ENCODE results near the gene C9orf78.

The C9orf78 gene

GRCh38 chr9:129832982-129833381 is 2.1 kb downstream of the C9orf78 start:
- Mint-ChIP-seq H3K4me3 (peak overlapping the region; percentile 98 to 100 (median 99)), H3K36me3 (ENCODE audit: low read depth) (peaks cover 34% of the 10 kb centered on the region), H3K27ac (no peak overlapping the region), H3K9me3 (no peaks in the 10 kb centered on the region), H3K27me3 (ENCODE audit: low read depth) (no peaks in the 10 kb centered on the region), H3K4me1 (peaks cover 33% of the 10 kb centered on the region)
- TF ChIP-seq CTCF (IDR thresholded peaks at IDR 0.05; ENCODE audit: unreplicated experiment in 3 of 3): no peak

GRCh38 chr9:129828969-129829368 is 6.1 kb downstream of the C9orf78 start:
- H3K36me3 Mint-ChIP-seq (ENCODE audit: low read depth): peaks cover 34% of the 10 kb centered on the region
- H3K4me1 Mint-ChIP-seq: peaks cover 7% of the 10 kb centered on the region
- H3K27ac Mint-ChIP-seq: no peak overlapping the region
- no peaks in the 10 kb centered on the region for H3K9me3 Mint-ChIP-seq
- no peak for TF ChIP-seq CTCF (IDR thresholded peaks at IDR 0.05; ENCODE audit: unreplicated experiment in 3 of 3)
- H3K4me3 Mint-ChIP-seq: no peak overlapping the region
- no peaks in the 10 kb centered on the region for H3K27me3 Mint-ChIP-seq (ENCODE audit: low read depth)

- Mint-ChIP-seq H3K4me3 (no peak overlapping the region), H3K9me3 (no peaks in the 10 kb centered on the region), H3K27ac (no peak overlapping the region), H3K36me3 (ENCODE audit: low read depth) (peaks cover 29% of the 10 kb centered on the region), H3K27me3 (ENCODE audit: low read depth) (no peaks in the 10 kb centered on the region), H3K4me1 (peaks cover 1% of the 10 kb centered on the region)
- TF ChIP-seq CTCF (IDR thresholded peaks at IDR 0.05; ENCODE audit: unreplicated experiment in 3 of 3): no peak
Observed at GRCh38 chr9:129828051-129828450, 7.0 kb downstream of the C9orf78 start.

- no peak for TF ChIP-seq CTCF (IDR thresholded peaks at IDR 0.05; ENCODE audit: unreplicated experiment in 3 of 3)
- Mint-ChIP-seq H3K4me1 (peaks cover 9% of the 10 kb centered on the region), H3K4me3 (peak overlapping the region in 1 of 3 experiments; percentile 11), H3K27me3 (ENCODE audit: low read depth) (no peaks in the 10 kb centered on the region), H3K36me3 (ENCODE audit: low read depth) (peaks cover 30% of the 10 kb centered on the region), H3K9me3 (no peaks in the 10 kb centered on the region), H3K27ac (no peak overlapping the region)
Observed at GRCh38 chr9:129826759-129827158, 8.3 kb downstream of the C9orf78 start.

- no peaks in the 10 kb centered on the region for H3K9me3 Mint-ChIP-seq
- H3K4me1 Mint-ChIP-seq: peaks cover 9% of the 10 kb centered on the region
- no peak overlapping the region for H3K4me3 Mint-ChIP-seq
- peaks cover 26% of the 10 kb centered on the region for H3K36me3 Mint-ChIP-seq (ENCODE audit: low read depth)
- no peaks in the 10 kb centered on the region for H3K27me3 Mint-ChIP-seq (ENCODE audit: low read depth)
- TF ChIP-seq CTCF (IDR thresholded peaks at IDR 0.05; ENCODE audit: unreplicated experiment in 3 of 3): no peak
- no peak overlapping the region for H3K27ac Mint-ChIP-seq
Observed at GRCh38 chr9:129826344-129826743, 8.7 kb downstream of the C9orf78 start.

- peak within 1 kb of the TSS; percentile 40 to 92 (median 91) for H3K27ac Mint-ChIP-seq
- peak within 1 kb of the TSS; percentile 93 to 96 (median 96) for H3K4me3 Mint-ChIP-seq
- peaks cover 14% of the 10 kb centered on the region for H3K36me3 Mint-ChIP-seq (ENCODE audit: low read depth)
- peaks cover 9% of the 10 kb centered on the region for H3K4me1 Mint-ChIP-seq
- no peak for TF ChIP-seq CTCF (IDR thresholded peaks at IDR 0.05; ENCODE audit: unreplicated experiment in 3 of 3)
- H3K9me3 Mint-ChIP-seq: no peaks in the 10 kb centered on the region
- no peaks in the 10 kb centered on the region for H3K27me3 Mint-ChIP-seq (ENCODE audit: low read depth)
Observed at GRCh38 chr9:129823935-129824601, 11.0 kb downstream of the C9orf78 start, which contains the start of gene TOR1A. TSS of gene TOR1A (minus strand) at chr9:129824136. CDS start at chr9:129824085, 51 bp downstream.

Measured in nephron (organoid).